Stimulated activated CD4-positive, alpha-beta T cell treated with anti-CD3 and anti-CD28 coated beads, Interleukin-12 subunit alpha, Interleukin-12 subunit beta, amount 100 ng/mL, for 24 hours (primary cell): Measurements from ENCODE around the gene CD226.
"Not testable (repeated sequence)": the region's sequence is repeated elsewhere in the genome, so short reads cannot be mapped to it uniquely, and the experiment has no call there.

ENCODE experiments used
- DNase-seq, 2 experiments: peaks; one replicate each; pipeline ENCODE4 v3.0.0-alpha.2; 2020; ENCODE audit warnings: low read depth in 2 of 2

CD226 gene

DNA sequence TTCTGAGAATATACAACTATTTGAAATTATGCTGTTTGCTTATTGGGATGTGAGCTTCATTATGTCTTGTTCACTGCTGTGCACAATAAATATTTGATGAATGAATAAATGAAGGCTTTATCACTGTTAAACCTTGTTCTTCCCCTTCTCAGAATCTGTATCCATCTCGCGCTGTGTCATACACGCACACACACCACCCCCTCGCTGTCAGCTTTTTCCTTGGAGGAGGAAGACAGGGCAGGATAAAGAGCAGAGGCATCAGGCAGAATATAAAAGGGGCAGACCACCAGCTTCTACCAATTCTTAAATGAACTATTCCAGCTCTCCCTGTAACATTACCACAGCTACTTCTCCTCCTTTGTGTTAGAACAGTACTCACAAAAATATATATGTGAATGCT is 75.0 kb downstream of the CD226 start:
- no peak for DNase-seq

DNA sequence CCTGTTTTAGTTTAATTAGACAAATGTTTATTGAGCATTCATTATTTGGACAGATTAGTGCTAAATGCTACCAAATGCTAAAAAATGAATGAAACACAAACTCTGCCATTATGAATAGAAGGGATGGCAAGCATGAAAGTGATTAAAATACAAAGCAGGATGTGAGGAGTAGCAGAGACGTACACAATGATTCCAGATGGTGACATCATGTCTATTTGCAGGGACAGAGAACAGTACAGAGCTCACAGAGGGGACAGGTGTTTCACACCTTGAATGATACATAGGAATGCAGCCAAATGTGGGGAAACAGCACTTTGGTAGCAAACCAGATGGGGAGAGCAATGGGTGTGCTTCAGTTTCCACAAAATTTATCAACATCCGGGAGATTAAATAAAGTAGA is 76.3 kb downstream of the CD226 start:
- no peak for DNase-seq

DNA sequence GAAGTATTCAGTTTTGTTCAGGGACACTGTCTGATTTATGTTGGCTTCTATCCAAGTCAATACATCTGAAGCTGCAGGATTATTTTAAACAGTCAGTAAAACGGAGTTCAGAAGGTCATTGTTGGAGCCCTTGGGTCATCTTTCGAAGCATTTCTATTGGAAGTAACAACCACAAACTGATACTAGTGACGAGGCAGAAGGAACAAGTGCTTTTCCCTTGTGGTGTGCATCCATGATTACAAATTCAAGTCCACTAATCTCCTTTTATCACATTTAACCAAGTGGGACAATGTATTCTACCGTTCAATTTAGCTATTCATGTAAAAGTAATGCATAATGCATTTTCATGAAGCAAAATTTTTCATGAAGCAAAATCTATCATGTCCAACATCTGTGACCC is 76.9 kb downstream of the CD226 start:
- DNase-seq, result no peak

DNA sequence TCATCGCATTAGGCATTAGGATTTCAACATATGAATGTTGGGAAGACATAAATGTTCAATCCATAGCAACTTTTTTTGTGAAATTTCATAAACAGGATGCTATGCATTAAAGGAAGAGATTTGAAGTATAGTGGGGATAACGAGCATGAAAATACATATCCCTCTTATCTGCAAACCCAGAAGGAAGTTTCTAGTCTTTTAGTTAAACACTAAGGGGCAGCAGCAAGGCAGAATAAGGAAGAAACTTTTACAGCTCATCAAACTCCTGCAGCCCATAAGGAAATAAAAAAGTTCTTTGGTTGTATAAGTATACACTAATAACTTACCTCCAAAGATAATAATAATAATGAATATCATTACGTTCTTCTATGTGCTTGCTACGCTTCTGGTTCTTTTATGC is 81.5 kb downstream of the CD226 start:
- DNase-seq, result no peak

DNA sequence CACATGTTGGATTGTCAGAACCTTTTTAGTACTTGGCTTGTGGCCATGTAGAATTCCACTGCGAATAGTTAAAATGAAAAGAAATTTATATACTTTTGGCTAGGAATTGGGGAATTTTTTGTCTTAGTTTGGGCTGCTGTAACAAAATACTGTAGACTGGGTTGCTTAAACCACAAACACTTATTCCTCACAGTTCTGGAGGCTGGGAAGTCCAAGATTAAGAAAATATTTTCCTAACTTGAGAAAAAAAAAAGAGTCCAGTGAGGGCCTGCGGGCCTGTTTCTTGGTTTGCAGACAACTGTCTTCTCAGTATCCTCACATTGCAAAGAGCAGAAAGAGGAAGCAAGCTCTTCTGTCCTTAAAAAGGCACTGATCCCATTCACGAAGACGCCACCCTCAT is 81.9 kb downstream of the CD226 start:
- DNase-seq, result no peak

DNA sequence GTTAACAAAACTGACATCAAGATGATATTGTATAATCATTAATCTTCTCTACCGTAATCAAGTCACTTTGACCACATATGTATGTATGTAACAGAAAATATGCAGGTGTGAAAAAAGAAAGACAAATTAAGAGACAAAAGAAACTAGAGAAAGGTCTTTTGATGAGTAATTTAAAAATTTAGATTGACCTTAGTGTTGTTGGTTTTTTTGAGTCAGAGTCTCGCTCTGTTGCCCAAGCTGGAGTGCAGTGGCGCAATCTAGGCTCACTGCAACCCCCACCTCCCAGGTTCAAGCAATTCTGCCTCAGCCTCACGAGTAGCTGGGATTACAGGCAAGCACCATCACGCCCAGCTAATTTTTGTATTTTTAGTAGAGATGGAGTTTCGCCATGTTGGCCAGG is 82.9 kb downstream of the CD226 start:
- not testable (repeated sequence) for DNase-seq

DNA sequence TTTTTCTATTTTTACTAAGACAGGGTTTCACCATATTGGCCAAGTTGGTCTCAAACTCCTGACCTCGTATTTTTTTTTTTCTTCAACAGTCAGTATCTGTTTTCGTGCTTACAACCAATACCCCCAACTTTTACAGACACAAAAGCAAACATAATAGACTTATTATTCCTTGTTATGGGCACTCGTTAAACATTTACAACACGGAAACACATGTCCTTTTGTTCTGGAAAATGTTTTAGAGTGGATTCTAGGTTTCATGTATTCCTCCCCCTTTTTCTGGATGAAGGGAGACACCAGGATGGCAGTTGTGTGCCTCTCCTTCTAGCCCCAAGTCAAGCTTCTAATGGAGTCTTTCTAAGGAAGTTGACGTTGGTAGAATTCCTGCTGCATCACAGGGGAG is 88.8 kb downstream of the CD226 start:
- DNase-seq, result no peak

DNA sequence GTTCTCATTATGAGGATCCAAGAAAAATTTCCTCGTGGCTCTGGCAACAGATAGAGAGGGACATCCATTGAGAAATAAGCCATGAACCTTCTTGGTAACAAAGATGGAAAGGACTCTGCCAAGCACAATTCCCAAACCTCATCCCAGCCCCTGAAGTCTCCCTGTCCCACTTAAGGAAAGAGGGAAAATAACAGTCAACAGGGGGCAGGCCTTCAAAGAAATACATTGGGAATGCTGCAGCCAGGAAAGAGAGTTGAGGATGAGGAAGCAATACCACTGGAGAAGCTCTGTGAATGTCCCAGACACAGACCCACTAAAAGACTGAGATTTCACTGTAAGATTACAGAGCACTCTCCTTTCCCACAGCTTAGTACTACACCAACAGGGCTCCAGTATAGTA is 93.2 kb downstream of the CD226 start:
- no peak for DNase-seq

DNA sequence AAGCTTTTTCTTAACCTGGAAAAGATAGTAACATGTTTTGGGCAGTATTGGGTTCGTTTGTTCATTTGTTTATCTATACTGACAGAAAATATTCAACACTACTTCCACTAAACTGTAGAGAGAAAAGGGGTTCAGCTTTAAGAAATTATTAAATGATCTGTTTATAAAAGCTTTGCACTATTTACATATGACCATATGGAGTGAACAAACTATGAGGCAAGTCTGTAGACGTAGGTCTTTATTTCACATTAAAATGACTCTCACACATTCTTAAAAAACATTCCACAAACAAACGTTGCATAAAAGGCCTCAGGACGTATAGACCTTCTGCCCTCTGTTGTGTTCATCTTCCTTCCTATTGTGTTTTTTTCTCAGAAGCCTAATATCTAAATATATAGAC is 94.6 kb downstream of the CD226 start:
- no peak for DNase-seq

DNA sequence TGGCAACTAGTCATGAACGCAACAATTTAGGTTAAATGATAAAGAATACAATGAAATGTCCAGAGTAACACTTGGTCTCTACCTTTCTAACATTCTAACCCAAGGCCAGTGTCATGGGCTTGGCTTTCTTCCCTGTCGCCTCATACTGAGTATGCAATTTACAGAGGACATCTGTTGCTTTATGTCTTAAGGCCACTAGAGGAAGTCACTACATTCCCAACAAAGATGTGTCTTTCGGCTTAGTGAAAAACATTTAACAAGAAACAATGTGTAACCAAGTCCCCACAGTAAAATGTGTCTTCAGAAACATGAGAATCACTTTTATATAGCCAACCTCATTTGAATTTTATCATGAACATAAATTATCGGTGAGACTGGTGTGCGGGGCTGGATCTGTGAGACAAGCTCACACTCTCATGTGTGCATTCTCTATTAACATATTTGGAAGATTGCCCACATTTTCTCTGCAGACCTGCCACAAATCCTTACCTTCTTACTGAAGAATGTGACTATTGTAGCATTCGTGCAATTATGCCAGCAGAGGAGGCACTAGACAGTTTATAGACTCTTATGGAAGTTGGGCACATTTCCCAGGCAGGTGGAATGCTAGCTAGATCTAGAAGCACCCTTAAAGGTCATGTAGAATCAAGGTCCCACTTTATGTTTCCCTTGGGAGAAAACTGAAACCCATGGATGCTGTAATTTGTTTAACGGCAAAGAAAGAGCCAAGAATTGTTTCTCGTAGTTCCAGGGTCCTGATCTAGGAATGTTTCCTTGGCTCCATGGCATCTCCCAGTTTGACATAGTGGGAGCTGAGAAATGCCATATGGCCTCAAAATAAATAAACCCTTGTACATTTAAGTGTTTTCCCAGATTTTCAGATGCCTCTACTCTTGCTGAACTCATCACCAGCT is 101.8 kb downstream of the CD226 start:
- no peak for DNase-seq

DNA sequence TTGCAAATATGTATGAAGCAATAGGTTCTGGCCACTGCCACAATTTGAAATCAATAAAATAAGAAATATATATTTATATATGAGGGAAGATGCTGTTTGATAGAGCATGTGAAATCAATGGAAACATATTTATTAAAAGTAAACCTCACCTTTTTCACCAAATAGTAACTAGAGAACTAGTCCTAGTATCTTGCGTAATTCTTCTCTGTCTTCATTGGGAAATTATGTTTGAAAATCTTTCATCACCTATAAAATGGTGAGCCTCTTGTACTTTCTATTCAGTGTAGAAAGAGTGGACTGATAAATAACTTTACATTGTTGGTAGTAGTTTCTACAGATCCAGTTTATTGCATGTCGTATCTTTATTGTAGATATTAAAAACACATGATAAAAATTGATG is 103.0 kb downstream of the CD226 start:
- DNase-seq, result no peak

DNA sequence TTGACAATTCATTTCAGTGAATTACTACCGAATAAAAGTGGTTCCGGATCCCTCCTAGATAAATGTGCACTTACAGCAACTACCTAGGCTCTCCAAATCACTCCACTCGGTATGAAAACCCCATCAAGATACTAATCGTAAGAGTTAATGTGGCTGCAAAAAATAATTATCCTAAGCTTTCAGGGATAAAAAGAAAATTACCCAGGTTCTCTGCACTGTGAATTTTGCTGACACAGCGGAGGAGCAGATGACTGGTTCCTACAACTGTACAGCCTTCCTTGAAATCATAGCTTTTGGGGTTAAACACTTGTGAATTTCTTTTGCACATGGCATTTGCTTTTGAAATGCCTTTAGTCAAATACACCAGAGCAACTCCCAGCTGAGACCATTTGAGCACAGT is 104.7 kb downstream of the CD226 start:
- no peak for DNase-seq

DNA sequence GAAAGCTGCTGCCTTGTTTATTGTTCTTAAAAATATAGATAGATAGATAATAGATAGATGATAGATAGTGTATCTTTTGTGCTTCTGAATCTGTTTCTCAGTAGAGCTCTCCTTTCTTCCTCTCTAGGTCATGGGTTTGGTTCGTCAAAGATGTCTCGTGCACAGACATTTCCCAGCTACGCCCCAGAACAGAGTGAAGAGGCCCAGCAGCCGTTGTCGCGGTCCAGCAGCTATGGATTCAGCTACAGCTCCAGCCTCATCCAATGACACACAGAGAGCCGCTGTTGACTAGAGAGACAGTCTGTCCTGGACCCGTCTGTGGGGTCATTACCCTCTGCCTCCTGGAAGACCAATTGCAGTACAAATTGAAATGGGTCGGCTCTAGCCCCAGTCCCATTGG is 106.6 kb downstream of the CD226 start:
- no peak for DNase-seq

DNA sequence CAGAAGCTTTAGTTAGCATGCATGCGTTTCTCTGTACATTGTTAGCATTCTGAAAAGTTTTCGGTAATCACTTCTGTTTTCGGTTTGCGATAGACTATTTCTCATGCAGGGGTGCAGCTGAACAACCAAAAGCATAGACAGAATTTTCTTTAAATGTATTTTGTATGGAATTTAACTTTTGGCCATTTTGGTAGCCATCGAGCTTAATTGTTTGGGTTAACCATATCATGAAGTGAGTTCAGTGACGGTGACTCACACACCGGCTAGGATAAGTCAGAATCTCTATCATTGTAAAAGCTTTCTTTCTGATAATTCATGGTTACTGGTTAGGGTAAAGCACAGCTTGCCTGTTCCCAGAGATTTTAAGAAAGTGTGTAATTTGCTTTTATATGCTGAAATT is 107.2 kb downstream of the CD226 start:
- no peak for DNase-seq

DNA sequence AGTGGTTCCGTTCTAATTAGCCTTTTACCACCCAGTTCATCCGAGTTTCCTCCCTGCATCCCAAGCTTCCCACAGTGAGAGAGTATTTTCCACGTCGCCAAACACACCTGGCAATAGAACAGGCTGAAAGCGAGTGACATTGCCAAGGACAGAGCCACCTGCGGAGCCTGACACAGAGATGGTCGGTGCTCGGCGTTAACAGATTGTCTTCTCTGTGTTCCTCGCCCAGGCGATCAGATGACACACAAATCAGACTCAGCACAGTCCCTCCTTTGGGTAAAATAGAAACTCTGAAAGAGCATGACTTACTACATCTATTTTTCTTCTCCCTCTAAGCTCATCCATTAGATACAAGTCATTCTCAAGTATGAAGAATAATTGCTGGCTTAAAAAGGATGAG is 107.7 kb downstream of the CD226 start:
- no peak for DNase-seq

DNA sequence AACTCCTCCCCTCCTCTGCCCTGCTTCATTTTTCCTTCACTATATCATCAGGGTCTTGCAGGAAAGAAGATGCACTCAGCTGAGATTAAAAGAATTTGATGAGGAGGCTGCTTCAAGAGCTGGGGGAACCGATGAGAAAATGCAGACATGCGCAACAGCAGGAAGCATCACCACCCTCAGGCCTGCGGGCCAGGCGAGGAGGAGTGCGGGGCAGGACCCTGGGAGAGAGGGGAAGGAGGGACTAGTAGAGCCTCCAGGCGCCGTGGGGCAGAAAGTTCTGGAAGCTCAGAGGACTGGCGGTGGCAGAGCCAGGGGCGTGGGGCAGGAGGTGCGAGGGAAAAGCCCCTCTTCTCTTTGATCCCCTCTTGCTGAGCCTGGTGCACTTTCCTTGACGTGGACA is 108.2 kb downstream of the CD226 start:
- no peak for DNase-seq

DNA sequence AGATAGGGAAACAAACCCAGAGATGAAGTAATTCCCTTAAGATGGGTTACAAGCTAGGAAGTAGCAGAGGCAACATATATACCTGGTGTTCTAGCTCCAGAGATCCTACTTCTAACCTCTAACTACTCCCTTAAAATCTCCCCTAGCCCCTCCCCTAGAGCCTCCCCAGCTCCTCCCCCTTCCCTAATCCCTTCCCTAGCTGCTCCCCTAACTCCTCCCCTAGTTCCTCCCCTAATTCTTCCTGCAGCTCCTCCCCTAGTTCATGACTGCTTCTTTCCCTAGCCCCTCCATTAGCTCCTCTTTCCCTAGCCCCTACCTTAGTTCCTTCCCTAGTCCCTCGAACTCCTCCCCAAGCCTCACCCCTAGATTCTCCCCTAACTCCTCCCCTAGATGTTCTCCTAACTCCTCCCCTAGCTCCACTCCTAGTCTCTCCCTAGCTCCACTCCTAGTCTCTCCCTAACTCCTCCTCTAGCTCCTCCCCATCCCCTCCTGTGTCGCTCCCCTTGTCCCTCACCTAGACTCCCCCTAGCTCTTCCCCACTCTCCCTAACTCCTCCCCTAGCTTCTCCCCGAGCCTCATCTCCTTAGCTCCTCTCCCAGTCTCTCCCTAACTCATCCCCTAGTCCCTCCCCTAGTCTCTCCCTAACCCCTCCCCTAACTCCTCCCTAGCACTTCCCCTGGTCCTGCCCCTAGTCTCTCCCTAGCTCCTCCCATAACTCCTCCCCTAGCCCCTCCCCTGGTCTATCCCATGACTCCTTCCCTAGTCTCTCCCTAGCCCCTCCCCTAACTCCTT is 108.9 kb downstream of the CD226 start:
- DNase-seq, result peak in 1 of 2 experiments; percentile 19

DNA sequence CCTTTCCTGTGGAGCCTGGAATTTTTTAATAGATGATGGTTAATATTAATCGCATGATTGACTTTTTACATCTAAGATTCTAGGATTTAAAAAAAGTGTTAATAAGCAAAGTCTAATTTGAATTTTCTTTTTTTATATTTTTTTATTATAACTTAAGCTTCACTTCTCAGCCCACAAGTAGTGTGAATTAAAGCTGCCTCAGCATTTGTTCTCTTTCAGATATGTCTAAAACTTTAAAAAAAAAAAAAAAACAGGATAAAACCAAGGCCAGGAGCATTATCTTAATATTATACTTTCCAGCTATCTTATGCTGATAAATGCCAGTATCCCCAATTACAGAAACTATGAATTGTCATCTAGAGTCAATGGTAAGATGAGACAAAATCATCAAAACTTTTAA is 109.7 kb downstream of the CD226 start:
- DNase-seq, result no peak

DNA sequence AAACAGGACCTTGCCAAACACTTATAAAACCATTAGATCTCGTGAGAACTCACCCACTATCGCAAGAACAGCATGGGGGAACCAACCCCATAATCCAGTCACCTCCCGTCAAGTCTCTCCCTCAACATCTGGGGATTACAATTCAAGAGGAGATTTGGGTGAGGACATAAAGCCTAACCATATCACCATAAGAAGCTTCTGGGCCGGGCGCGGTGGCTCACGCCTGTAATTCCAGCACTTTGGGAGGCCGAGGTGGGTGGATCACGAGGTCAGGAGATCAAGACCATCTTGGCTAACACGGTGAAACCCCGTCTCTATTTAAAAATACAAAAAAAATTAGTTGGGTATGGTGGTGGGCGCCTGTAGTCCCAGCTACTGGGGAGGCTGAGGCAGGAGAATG is 112.7 kb downstream of the CD226 start:
- not testable (repeated sequence) for DNase-seq

DNA sequence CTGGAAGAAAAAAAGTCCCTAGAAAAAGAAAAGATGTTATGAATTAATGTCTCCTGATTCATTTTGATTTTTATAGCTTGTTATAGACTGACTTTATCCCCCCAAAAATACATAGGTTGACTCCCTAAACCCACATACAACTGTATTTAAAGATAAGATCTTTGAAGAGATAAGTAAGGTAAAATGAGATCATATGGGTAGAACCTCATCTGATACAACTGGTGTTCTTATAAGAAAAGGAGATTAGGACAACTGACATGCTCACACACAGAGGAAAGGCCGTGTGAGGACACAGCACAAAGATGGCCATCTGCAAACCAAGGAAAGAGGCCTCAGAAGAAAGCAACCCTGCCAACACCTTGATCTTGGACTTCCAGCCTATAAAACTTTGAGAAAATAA is 117.5 kb downstream of the CD226 start:
- no peak for DNase-seq

DNA sequence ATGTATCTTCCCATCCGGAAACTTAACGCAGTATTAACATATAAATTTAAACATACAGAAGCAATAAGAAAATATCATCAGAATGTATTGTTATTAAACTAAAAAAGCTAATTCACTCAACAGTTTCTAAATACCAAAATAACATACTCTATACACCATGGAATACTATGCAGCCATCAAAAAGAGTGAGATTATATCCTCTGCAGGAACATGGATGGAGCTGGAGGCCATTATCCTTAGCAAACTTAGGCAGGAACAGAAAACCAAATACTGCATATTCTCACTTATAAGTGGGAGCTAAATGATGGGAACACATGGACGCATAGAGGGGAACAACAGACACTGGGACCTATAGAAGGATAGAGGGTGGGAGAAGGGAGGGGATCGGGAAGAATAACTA is 127.1 kb downstream of the CD226 start:
- no peak for DNase-seq

DNA sequence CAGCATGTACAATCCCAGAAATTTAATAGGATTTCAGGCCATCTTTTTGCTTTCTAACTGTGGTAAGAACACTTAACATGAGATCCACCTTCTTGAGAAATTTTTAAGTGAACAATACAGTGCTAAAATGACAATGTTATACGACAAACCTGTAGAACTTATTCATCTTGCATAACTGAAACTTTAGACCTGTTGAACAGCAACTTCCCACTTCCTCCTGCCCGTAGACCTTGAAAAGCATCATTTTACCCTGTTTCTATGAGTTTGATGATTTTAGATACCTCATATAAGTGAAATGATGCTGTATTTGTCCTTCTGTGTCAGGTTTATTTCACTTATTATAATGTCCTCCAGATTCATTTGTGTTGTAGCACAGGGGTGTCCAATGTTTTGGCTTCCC is 128.2 kb downstream of the CD226 start:
- DNase-seq, result no peak

DNA sequence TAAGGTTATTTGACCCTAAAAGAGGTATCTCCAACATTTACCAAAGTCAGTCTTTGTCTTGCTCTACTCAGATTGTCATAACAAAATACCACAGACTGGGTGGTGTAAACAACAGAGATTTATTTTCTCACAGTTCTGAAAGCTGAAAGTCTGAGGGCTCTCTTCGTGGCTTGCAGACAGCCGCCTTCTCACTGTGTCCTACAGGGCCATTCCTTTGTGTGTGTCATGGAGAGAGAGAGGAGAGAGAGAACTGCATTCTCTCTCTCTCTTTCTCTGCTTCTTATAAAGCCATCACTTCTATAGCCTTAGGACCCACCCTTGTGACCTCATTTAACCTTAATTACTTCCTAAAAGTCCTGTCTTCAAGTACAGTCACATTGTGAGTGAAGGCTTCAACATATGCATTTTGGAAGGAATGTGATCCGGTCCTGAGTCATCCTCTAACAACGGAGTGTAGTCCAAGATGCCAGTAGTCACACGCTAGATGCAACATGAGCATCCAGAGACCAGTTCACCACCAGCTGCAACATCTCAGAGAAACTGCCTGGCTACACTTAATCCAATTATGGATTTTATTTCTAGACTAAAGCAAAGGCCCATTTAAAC is 130.2 kb downstream of the CD226 start:
- DNase-seq, result no peak
